GM19238 (cell line): ENCODE results near the gene PAK2.
A peak's percentile ranks its signal among the peaks of the same experiment; 100 is the strongest.
"Not testable (repeated sequence)": the region's sequence is repeated elsewhere in the genome, so short reads cannot be mapped to it uniquely, and the experiment has no call there.

ENCODE experiments used
- DNase-seq: peaks from one replicate; pipeline ENCODE4 v3.0.0; 2011; ENCODE audit warnings: low spot score; ENCODE audit not compliant: insufficient read length

Gene PAK2

GRCh38 chr3:196843435-196844110 lies 103.9 kb downstream of the PAK2 start:
- no peak for DNase-seq

- not testable (repeated sequence) for DNase-seq
Measured at GRCh38 chr3:196844235-196845219, 104.9 kb downstream of the PAK2 start.

- DNase-seq: not testable (repeated sequence)
Measured at GRCh38 chr3:196848375-196848774, 108.7 kb downstream of the PAK2 start.

GRCh38 chr3:196849180-196849741 lies 109.6 kb downstream of the PAK2 start:
- DNase-seq: no peak

GRCh38 chr3:196863000-196863399 lies 123.3 kb downstream of the PAK2 start:
- DNase-seq: not testable (repeated sequence)

DNA sequence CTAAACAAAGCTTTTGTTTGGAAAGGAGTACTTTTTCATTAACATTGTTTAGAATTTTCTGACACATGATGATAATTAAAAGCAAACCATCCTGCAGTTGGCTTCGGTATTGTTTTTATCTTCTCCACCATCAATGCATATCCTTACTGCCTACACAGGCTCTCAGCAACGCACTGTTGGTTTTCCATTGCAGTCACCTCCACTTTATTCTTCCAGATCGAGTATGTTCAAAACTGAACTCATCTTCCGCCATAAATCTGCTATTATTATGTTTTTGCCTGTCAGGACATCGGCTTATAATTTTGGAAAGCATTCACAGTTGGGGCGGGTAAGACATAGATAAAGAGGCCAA lies 127.5 kb downstream of the PAK2 start:
- DNase-seq: no peak

DNA sequence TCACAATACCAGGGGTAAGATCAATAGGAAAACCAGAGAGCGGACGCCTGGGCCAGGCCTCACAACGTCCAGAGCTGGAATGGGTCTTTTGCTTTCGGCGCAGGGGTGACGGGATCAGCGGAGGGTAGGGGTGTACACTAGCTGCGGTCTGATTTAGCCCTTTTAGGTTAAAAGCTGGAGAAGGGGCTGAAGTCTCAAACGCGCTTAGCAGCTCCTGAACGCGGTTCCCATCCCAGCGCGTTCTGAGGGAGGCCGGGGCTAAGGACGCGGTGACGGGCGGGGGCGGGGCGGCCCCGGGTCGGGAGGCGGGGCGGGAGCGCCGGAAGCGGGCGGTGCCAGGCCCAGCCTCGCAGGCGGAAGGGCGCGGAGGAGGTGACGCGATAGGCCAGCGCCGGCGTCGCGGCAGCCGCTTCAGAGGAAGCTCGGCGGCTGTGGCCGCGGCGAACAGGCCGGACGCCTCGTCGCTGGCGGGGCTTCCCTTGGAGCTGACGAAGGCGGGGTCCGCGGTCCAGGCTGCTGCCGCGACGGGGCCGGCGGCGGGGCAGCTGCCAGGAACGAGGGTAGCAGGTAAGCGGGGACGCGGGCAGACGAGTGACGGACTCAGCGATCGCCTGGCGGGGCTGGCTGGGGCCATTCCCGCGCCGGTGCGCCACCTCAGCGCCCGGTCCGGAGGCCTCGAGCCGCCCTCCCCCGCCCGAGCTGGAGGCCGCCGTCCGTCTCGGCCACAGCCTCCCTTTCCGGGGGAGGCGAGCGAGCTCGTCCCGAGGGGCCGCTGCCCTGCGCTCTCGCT lies 128.0 kb downstream of the PAK2 start, which contains the start of gene SENP5:
Gene SENP5 (plus strand): TSS at position 414 of the 790 bp plus-strand sequence. CDS start 17,262 bp downstream, outside the sequence.
- peak; percentile 79 for DNase-seq

DNA sequence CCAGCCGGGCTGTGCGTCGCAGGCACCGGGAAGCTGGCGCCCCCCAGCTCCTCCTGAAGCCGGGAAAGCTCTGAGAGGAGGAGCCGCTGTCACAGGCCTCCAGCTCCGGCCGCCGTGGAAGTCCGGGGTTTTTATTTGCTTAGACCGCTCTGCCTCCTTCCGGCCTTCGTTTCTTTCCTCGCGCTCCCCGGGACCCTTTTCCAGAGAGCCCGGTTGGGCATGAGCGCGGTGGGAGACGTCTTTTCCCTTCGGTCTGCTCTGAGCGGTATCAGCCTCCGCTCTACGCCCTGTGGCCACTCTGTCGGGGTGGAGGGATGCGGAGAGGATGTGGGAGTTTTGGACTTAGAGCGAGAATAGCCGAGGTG lies 128.6 kb downstream of the PAK2 start:
- no peak for DNase-seq

DNA sequence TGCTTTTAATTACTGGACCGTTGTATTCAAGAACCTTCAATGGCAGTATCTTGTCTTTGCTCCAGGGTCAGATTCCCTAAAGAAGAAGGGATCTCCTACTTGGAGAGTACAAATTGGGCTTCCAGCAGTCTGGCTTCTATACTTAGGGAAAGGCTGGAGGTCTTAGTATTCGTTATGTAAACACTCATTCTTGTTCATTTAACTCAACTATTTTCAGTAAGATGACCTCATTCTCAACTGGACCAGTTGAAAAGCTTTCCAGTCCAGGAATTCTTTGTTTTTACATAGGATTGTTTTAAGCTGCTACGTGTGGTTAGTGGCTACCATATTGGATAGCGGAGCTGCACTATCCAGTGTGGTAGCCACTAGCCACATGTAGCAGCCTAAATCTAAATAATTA lies 132.7 kb downstream of the PAK2 start:
- no peak for DNase-seq

DNA sequence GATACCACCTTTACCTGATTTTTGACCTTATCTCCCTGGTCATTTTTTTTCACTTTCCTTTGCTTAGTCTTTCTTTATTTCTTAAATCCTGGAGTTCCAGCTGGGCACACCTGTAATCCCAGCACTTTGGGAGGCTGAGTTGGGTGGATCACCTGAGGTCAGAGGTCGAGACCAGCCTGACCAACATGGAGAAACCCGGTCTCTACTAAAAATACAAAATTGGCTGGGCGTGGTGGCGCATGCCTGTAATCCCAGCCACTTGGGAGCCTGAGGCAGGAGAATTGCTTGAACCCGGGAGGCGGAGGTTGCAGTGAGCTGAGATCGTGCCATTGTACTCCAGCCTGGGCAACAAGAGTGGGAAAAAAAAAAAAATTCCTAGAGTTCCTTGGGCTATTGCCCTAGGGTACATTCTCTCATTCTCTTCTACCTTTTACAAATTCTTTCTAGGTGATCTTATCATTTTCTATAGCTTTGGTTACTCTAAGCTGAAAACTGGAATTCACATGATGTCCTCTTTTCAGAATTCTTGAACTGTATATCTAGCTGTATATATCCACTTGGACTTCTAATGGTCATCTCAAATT lies 134.9 kb downstream of the PAK2 start:
- not testable (repeated sequence) for DNase-seq

- no peak for DNase-seq
Measured at GRCh38 chr3:196875258-196875657, 135.6 kb downstream of the PAK2 start.
